Activated B cell treated with CpG ODN at 0.5 μM for 24 hours (primary cell): Measurements from ENCODE around the gene BEST1. TPM values are rescaled to one million over a fixed set of nuclear protein-coding genes. Genes with fewer than 3 reads are reported as not detected.

Experiments used
- ATAC-seq: fragments of 200-7000 bp; cut with Tn5 transposase; one replicate; pipeline ENCODE4 v1.10.0; 2021; ENCODE audit warnings: low read depth, mild to moderate bottlenecking, moderate library complexity
- CTCF ChIA-PET: fragments of 350-600 bp; sonication (Branson Sonifier 250); formaldehyde crosslinking; loops from one replicate; lab custom pipeline; 2021; ENCODE audit warnings: antibody characterized with exemption; lab: Charles Lee
- POLR2A ChIA-PET: fragments of 350-600 bp; sonication (Branson Sonifier 250); formaldehyde crosslinking; loops from one replicate; lab custom pipeline; 2021; ENCODE audit warnings: antibody characterized with exemption; lab: Charles Lee
- DNase-seq: peaks from one replicate; pipeline ENCODE4 v3.0.0; 2022
- H3K27ac Mint-ChIP-seq: one replicate; pipeline ENCODE4 v1.8.0; 2020; ENCODE audit warnings: mixed read lengths
- H3K27me3 Mint-ChIP-seq: one replicate; pipeline ENCODE4 v1.8.0; 2021; ENCODE audit warnings: mixed read lengths
- H3K36me3 Mint-ChIP-seq: one replicate; pipeline ENCODE4 v1.8.0; 2021; ENCODE audit warnings: low read depth, mixed read lengths
- H3K4me1 Mint-ChIP-seq: one replicate; pipeline ENCODE4 v1.8.0; 2021; ENCODE audit warnings: mixed read lengths
- H3K4me3 Mint-ChIP-seq: one replicate; pipeline ENCODE4 v1.8.0; 2020; ENCODE audit warnings: mild to moderate bottlenecking, mixed read lengths
- H3K9me3 Mint-ChIP-seq: one replicate; pipeline ENCODE4 v1.8.0; 2020; ENCODE audit warnings: mixed read lengths
- intact Hi-C: fragments of 100-400 bp; cut with micrococcal nuclease; formaldehyde crosslinking; loops from one replicate; pipeline ENCODE4 v1.15.1; 2024
- total RNA-seq: library from RNA; stranded (reverse); gene quantifications from 2 replicates; pipeline ENCODE4 v1.2.3, GENCODE V29; 2022
- TF ChIP-seq, protein P1 (sequence below): fragments of 200-600 bp; IDR thresholded peaks from one replicate; pipeline ENCODE4 v1.8.0; 2022; ENCODE audit warnings: antibody characterized with exemption, mild to moderate bottlenecking

BEST1 gene
- total RNA-seq, 1 donor from 2014 or later, result 0.16 TPM

- Mint-ChIP-seq H3K27me3 (peaks cover 22% of the 10 kb centered on the region), H3K36me3 (no peaks in the 10 kb centered on the region), H3K4me1 (peaks cover 5% of the 10 kb centered on the region), H3K9me3 (no peaks in the 10 kb centered on the region), H3K4me3 (no peak overlapping the region), H3K27ac (no peak overlapping the region)
- CTCF ChIA-PET, result interaction anchor here (1.1 kb wide), 1 partner anchor 24 kb away, joined by 3 read pairs; no protein-coding TSS in a partner anchor
- intact Hi-C loops, result no loop called here
- no peak for DNase-seq
- POLR2A ChIA-PET, result no interaction called here
- TF ChIP-seq, protein P1, sequence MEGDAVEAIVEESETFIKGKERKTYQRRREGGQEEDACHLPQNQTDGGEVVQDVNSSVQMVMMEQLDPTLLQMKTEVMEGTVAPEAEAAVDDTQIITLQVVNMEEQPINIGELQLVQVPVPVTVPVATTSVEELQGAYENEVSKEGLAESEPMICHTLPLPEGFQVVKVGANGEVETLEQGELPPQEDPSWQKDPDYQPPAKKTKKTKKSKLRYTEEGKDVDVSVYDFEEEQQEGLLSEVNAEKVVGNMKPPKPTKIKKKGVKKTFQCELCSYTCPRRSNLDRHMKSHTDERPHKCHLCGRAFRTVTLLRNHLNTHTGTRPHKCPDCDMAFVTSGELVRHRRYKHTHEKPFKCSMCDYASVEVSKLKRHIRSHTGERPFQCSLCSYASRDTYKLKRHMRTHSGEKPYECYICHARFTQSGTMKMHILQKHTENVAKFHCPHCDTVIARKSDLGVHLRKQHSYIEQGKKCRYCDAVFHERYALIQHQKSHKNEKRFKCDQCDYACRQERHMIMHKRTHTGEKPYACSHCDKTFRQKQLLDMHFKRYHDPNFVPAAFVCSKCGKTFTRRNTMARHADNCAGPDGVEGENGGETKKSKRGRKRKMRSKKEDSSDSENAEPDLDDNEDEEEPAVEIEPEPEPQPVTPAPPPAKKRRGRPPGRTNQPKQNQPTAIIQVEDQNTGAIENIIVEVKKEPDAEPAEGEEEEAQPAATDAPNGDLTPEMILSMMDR, result no peak
- no peak for ATAC-seq
These were observed 26.7 kb upstream of the BEST1 start for GRCh38 chr11:61923166-61924063.

GRCh38 chr11:61924064-61924455 lies 26.1 kb upstream of the BEST1 start:
- intact Hi-C loops, result no loop called here
- H3K4me3 Mint-ChIP-seq, result no peak overlapping the region
- ChIA-PET POLR2A (no interaction called here), CTCF (interaction anchor here (0.7 to 1.0 kb wide), 2 partner anchors 158 to 494 kb away, joined by 3 read pairs; partner anchors contain the start of gene SDHAF2)
- no peaks in the 10 kb centered on the region for H3K9me3 Mint-ChIP-seq
- H3K4me1 Mint-ChIP-seq, result peaks cover 5% of the 10 kb centered on the region
- no peak overlapping the region for H3K27ac Mint-ChIP-seq
- no peak for ATAC-seq
- DNase-seq, result no peak
- H3K27me3 Mint-ChIP-seq, result peaks cover 16% of the 10 kb centered on the region
- TF ChIP-seq, protein P1, result no peak
- H3K36me3 Mint-ChIP-seq, result no peaks in the 10 kb centered on the region

DNA sequence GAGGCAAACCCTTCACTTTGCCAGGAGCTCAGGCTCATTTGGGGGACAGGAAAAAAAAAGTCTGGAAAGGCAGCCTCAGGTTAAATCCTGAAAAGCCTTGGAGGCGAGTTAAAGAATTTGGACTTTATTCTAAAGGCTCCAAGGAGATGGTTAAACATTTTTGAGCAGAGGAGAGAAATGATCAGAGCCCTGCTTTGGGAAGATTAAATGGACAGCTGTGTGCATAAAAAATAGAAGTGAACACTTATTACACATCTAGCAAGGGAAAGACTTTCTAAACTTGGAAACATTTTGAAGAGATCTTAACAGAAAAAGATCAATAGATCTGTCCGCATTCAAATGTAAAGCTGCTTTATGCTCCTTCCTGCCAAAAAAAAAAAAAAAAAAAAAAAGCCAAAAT lies 24.4 kb upstream of the BEST1 start:
- Mint-ChIP-seq H3K4me1 (peaks cover 5% of the 10 kb centered on the region), H3K27me3 (peaks cover 4% of the 10 kb centered on the region)
- ATAC-seq, result no peak

DNA sequence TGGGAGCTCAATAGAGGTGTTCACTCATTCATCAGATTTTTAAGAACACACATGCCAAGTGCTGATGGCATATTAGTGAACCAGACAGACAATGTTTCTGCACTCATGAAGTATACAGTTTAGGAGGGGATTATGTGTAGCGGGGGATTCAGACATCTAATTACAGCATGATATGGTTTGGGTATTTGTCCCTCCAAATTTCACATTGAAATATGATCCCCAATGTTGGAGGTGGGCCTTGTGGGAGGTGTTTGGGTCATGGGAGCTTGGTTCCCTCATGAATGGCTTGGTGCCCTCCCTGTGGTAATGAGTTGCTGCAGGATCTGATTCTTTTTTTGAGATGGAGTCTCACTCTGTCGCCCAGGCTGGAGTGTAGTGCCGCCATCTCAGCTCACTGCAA lies 23.9 kb upstream of the BEST1 start:
- Mint-ChIP-seq H3K27ac (no peak overlapping the region), H3K27me3 (peaks cover 7% of the 10 kb centered on the region), H3K9me3 (no peaks in the 10 kb centered on the region), H3K4me1 (peaks cover 5% of the 10 kb centered on the region), H3K4me3 (no peak overlapping the region), H3K36me3 (no peaks in the 10 kb centered on the region)
- TF ChIP-seq, protein P1, result no peak
- CTCF ChIA-PET, result interaction anchor here (1.0 kb wide), 1 partner anchor 21 kb away, joined by 5 read pairs; no protein-coding TSS in a partner anchor
- DNase-seq, result no peak
- intact Hi-C loops, result no loop called here
- POLR2A ChIA-PET, result no interaction called here
- ATAC-seq, result no peak

More for the DNA sequence above, 24.4 kb upstream of the BEST1 start:
- H3K27ac Mint-ChIP-seq, result no peak overlapping the region
- no peak overlapping the region for H3K4me3 Mint-ChIP-seq
- DNase-seq, result no peak
- no peaks in the 10 kb centered on the region for H3K36me3 Mint-ChIP-seq
- intact Hi-C loops, result no loop called here
- TF ChIP-seq, protein P1, result no peak
- ChIA-PET POLR2A (interaction anchor here (0.6 kb wide), 1 partner anchor 100 kb away, joined by 4 read pairs; no protein-coding TSS in a partner anchor), CTCF (interaction anchor here (1.0 kb wide), 1 partner anchor 22 kb away, joined by 5 read pairs; no protein-coding TSS in a partner anchor)
- no peaks in the 10 kb centered on the region for H3K9me3 Mint-ChIP-seq

GRCh38 chr11:61927501-61927900 lies 22.6 kb upstream of the BEST1 start:
- intact Hi-C loops, result no loop called here
- TF ChIP-seq, protein P1, result no peak
- H3K9me3 Mint-ChIP-seq, result no peaks in the 10 kb centered on the region
- CTCF ChIA-PET, result interaction anchor here (2.5 kb wide), 1 partner anchor 154 kb away, joined by 7 read pairs; no protein-coding TSS in a partner anchor
- peaks cover 3% of the 10 kb centered on the region for H3K4me1 Mint-ChIP-seq
- H3K27me3 Mint-ChIP-seq, result peaks cover 6% of the 10 kb centered on the region
- no peaks in the 10 kb centered on the region for H3K36me3 Mint-ChIP-seq
- H3K27ac Mint-ChIP-seq, result no peak overlapping the region
- ATAC-seq (no peak), DNase-seq (no peak)
- H3K4me3 Mint-ChIP-seq, result no peak overlapping the region
- POLR2A ChIA-PET, result no interaction called here
